CD4-positive, alpha-beta T cell treated with Interleukin-4 for 4 hours (primary cell): ENCODE results near the gene CEP350.

Experiments used
- DNase-seq: peaks from one replicate; pipeline ENCODE4 v3.0.0-alpha.2; 2020

CEP350 gene

DNA sequence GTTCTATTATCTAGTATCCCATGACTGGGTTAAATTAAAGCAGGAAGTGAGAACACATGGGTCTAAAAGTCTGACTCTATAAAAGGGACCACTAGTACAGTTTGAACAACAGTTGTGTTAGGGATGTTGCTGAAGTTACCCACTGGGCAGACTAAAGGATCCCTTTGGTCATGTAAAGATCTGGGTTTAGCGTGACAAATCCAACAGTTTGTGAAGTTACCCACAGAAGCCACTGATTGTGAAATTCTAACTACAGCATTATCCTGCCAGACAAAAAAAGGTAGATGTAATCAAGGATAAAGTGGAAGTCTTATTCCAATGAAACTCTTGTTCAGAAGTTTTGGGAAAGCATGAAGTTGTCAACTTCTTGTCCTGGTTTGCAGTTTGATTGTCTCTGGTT lies 205.7 kb downstream of the CEP350 start:
- DNase-seq: no peak

DNA sequence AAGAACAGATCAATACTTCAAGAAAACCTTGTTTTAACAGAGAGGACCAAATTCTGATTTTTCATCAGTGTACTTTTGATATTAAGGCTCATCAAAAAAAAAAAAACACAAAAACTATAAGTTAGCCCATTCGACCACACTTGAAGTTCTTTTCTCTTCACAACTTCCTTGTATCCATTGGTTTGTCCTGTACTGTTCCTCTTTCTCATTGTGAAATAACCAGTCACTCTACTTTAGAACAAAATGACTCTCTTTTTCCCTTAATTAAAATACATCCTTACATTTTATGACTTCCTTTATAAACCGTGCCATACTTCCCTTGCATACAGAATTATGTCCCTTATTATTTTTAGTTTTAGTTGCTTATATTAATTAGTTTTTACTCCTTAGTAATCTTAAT lies 208.4 kb downstream of the CEP350 start:
- no peak for DNase-seq
